GM21447 (cell line): Measurements from ENCODE around the gene SLC35D2.
"Not testable (repeated sequence)": the region's sequence is repeated elsewhere in the genome, so short reads cannot be mapped to it uniquely, and the experiment has no call there.

Experiments used
- ATAC-seq: cut with Tn5 transposase; IDR thresholded peaks from one replicate; pipeline ENCODE4 v1.9.1; 2021; ENCODE audit not compliant: unreplicated experiment

Gene SLC35D2

GRCh38 chr9:96317335-96317980, 66.1 kb downstream of the SLC35D2 start:
- ATAC-seq = no peak

GRCh38 chr9:96309850-96310249, 73.7 kb downstream of the SLC35D2 start:
- no peak for ATAC-seq

GRCh38 chr9:96306958-96307357, 76.6 kb downstream of the SLC35D2 start:
- not testable (repeated sequence) for ATAC-seq

- ATAC-seq = no peak
These were observed 78.3 kb downstream of the SLC35D2 start for GRCh38 chr9:96305171-96305570.

GRCh38 chr9:96304230-96304629, 79.3 kb downstream of the SLC35D2 start:
- ATAC-seq = no peak

GRCh38 chr9:96302021-96302420, 81.5 kb downstream of the SLC35D2 start, which contains the start of gene HSD17B3:
HSD17B3 (minus strand) TSS chr9:96302176; CDS start chr9:96302104, 72 bp downstream.
- ATAC-seq = no peak

GRCh38 chr9:96299823-96300222, 83.7 kb downstream of the SLC35D2 start:
- no peak for ATAC-seq

- ATAC-seq = no peak
These were observed 89.4 kb downstream of the SLC35D2 start for GRCh38 chr9:96294159-96294545.

- no peak for ATAC-seq
These were observed 89.9 kb downstream of the SLC35D2 start for GRCh38 chr9:96293498-96294158.

GRCh38 chr9:96289392-96289791, 94.1 kb downstream of the SLC35D2 start:
- no peak for ATAC-seq

- ATAC-seq = no peak
These were observed 101.9 kb downstream of the SLC35D2 start for GRCh38 chr9:96281641-96282040.

GRCh38 chr9:96279932-96280331, 103.6 kb downstream of the SLC35D2 start:
- no peak for ATAC-seq

- ATAC-seq = no peak
These were observed 108.6 kb downstream of the SLC35D2 start for GRCh38 chr9:96274939-96275338.
